GM19043 (cell line): ENCODE measurements around the gene PPP1R3C.

ENCODE experiments used
- ATAC-seq: cut with Tn5 transposase; IDR thresholded peaks from one replicate; pipeline ENCODE4 v1.9.1; 2021; ENCODE audit warnings: low read depth; ENCODE audit not compliant: unreplicated experiment

The PPP1R3C gene

GRCh38 chr10:91632671-91633550 is at the start of gene PPP1R3C:
Gene PPP1R3C, minus strand, starts transcription at chr10:91633071. Its CDS starts 102 bp downstream, at chr10:91632969.
- ATAC-seq, result peak; percentile 59

GRCh38 chr10:91681361-91682276 is 48.7 kb upstream of the PPP1R3C start:
- no peak for ATAC-seq

GRCh38 chr10:91680487-91680886 is 47.6 kb upstream of the PPP1R3C start:
- no peak for ATAC-seq

GRCh38 chr10:91679296-91679695 is 46.4 kb upstream of the PPP1R3C start:
- ATAC-seq, result no peak

GRCh38 chr10:91677911-91678310 is 45.0 kb upstream of the PPP1R3C start:
- ATAC-seq, result no peak

DNA sequence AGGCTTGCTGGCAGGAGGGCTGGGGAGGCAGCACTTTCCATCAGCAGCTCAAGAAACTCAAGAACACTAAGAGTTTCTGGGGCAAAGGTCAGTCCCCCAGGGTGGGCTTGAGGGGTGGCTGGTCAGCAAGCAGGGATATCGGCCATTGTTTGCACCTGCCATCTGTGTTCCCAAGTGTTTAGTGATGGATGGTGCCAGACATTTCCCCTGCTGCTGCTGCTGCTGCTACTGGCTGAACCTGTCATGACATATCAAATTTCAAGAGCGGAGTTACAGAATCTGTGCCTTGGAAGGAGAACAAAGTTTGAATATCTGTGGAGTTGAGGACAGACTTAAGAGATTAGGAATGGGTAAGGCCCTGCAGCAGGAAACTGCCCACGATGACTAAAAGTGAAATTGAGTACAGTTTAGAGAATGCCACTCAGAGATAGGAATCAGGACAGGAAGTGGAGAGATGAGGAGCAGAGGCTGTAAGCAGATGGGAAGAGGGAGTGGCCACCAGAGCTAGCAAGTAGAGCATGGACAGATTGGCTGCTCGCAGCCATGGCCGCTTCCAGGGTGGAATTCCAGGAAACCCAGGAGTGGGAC is 39.2 kb upstream of the PPP1R3C start:
- ATAC-seq, result no peak

DNA sequence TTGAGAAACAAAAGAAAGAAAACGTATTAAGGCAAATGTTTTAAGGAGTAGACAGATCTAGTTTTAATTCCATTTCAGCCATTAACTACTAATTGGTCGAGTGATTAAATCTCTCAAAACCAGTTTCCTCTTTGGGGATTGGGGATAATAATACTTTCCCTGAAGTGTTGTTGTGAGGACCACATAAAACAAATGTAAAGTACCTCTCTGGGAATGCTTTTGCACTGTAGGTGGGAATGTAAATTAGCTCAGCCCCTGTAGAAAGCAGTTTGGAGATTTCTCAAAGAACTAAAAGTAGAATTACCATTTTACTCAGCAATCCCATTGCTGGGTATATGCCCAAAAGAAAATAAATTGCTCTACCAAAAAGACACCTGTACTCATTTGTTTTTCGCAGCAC is 36.0 kb upstream of the PPP1R3C start:
- ATAC-seq, result no peak

GRCh38 chr10:91665842-91666241 is 33.0 kb upstream of the PPP1R3C start:
- no peak for ATAC-seq

GRCh38 chr10:91664426-91664825 is 31.6 kb upstream of the PPP1R3C start:
- no peak for ATAC-seq

- ATAC-seq, result no peak
Observed at GRCh38 chr10:91662993-91663392, 30.1 kb upstream of the PPP1R3C start.

GRCh38 chr10:91653219-91653870 is 20.5 kb upstream of the PPP1R3C start:
- ATAC-seq, result no peak

DNA sequence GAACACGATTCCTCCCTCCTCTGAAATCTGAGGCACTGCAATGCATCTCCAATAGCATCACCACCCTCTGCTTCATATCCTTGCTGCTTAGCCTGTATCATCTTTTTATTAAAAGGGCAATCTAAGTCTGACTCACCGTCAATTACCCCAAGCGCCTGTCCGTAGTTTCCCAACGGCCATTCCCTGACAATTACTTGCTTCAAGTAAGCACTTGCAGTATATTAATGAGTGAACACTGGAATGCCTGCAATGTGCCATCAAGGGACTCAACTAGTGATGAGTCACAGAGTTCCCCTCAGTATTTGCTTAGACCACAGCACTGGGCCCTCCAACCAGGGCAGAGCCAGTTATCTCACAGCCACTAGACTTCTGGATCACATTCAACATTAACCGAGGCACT is 19.5 kb upstream of the PPP1R3C start:
- ATAC-seq, result no peak

DNA sequence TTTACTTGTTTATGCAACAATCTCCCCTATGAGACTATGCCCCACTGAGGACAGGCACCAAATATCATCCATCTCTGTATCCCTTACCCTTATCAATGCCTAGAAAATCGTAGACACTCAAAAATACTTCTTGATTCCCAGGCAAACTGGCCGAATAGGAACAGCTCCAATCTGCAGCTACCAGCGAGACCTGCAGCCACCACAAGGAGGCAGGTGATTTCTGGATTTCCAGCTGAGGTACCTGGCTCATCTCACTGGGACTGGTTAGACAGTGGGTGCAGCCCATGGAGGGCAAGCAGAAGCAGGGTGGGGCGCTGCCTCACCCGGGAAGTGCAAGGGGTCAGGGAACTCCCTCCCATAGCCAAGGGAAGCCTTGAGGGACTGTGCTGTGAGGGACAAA is 10.8 kb upstream of the PPP1R3C start:
- no peak for ATAC-seq

GRCh38 chr10:91642831-91643692 is 10.2 kb upstream of the PPP1R3C start:
- no peak for ATAC-seq

DNA sequence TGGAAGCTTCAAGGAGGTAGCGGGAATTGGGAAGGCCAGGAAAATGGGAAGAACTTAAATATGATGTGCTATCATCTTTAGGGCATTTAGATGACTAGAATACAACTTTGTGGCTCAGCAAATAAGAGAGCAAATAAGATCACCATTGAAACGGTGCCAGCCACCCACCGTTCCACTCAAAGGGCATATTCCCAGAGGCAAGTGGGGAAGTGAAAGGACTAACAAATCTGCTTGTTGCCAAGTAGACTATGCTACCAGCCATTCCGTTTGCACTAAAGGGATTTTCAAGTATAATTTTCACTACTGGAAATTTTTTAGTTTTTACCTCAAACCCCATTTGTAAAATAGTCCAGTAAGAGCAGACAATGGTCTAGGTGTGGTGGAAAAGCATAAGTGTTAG is 4.0 kb upstream of the PPP1R3C start:
- no peak for ATAC-seq

DNA sequence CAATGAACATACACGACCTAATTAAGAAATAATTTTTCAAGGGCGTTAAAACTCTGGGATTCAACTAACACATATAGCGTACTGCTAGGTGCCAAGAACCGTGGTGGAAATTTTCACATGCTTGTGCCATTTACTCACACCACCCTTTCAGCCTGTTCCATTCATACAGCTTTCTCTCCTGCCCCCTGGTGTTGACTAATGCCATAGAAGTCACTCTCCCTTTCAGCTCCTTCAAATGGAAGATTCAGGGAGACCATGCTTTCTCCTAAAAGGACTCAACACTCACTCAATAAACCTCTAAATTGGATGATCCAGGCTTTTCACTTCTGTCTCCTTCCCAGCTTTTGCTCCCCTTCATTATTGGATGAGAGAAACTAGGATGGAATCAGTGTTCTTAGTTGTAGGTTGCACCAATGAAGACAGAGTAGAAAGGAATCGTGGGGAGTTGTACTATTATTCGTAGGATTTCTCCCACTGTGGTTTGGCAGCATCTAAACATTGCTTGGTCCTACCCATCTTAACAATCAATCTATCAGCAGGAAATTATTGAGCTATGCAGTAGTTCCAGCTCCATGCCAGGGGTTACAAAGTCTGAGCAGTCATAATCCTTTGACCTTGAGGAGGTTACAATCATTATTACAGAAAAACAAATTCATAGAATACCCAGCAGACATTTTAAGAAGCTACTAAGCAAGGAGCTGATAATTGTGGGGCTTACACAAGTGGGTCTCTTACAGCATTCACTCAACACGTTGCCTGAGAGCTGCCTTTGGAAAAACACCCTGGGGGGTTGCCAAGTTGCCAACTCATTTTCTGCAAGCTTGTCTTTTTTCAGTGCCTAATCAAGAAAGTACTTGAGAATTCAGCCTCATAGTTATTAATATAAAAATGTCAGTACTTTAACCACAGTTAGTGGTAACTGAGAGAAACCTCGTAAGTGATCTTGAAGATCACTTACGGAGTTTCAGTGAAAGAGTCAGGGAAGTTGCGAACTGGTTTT is 2.8 kb upstream of the PPP1R3C start:
- no peak for ATAC-seq

GRCh38 chr10:91634898-91635297 is 2.0 kb upstream of the PPP1R3C start:
- no peak for ATAC-seq

GRCh38 chr10:91634246-91634645 is 1.4 kb upstream of the PPP1R3C start:
- no peak for ATAC-seq
